Measurements from ENCODE around the gene SLIT3. TPM values are rescaled to one million over a fixed set of nuclear protein-coding genes. Genes with fewer than 3 reads are reported as not detected.

SLIT3 gene
- total RNA-seq, 2 experiments from 2014 or later, result not detected

- TF ChIP-seq CTCF (IDR thresholded peaks at IDR 0.05), result no peak
- POLR2A ChIA-PET, result no interaction called here
Measured at GRCh38 chr5:169344629-169345028, 43.7 kb upstream of the SLIT3 start.

GRCh38 chr5:169343766-169344165 is 42.8 kb upstream of the SLIT3 start:
- DNase-seq, result no peak
- intact Hi-C loops (cut with DNase I, micrococcal nuclease), result no loop called here
- no peak overlapping the region for H3K4me3 ChIP-seq (ENCODE audit: low read length)
- ChIA-PET CTCF (interaction anchor here (0.6 kb wide), 1 partner anchor 89 kb away, joined by 3 read pairs; no protein-coding TSS in a partner anchor), POLR2A (no interaction called here)
- TF ChIP-seq CTCF (IDR thresholded peaks at IDR 0.05), result no peak
- H3K27me3 Mint-ChIP-seq, result peaks cover 12% of the 10 kb centered on the region
- no peak overlapping the region for H3K27ac Mint-ChIP-seq
- H3K9me3 Mint-ChIP-seq, result no peaks in the 10 kb centered on the region
- H3K36me3 ChIP-seq (ENCODE audit: insufficient read depth, low read length), result no peaks in the 10 kb centered on the region
- no peak overlapping the region for H3K4me3 Mint-ChIP-seq
- ATAC-seq (ENCODE audit: poor library complexity), result no peak
- no peaks in the 10 kb centered on the region for H3K9me3 ChIP-seq (ENCODE audit: control insufficient read depth in 1 of 2, insufficient read depth in 1 of 2, low read length in 2 of 2)
- no peaks in the 10 kb centered on the region for H3K4me1 Mint-ChIP-seq (ENCODE audit: low read depth)
- H3K27ac ChIP-seq (ENCODE audit: low read depth in 1 of 2, low read length in 2 of 2), result no peak overlapping the region
- H3K27me3 ChIP-seq (ENCODE audit: control insufficient read depth in 1 of 2, insufficient read depth in 2 of 2, low read length in 2 of 2), result peaks cover 0 to 2% of the 10 kb centered on the region in 2 experiments
- H3K36me3 Mint-ChIP-seq (ENCODE audit: low read depth), result no peaks in the 10 kb centered on the region
- H3K4me1 ChIP-seq (ENCODE audit: insufficient read depth, low read length), result no peaks in the 10 kb centered on the region

More at GRCh38 chr5:169344629-169345028, 43.7 kb upstream of the SLIT3 start:
- peaks cover 0 to 2% of the 10 kb centered on the region in 2 experiments for H3K27me3 ChIP-seq (ENCODE audit: control insufficient read depth in 1 of 2, insufficient read depth in 2 of 2, low read length in 2 of 2)
- H3K4me1 Mint-ChIP-seq (ENCODE audit: low read depth), result no peaks in the 10 kb centered on the region
- H3K36me3 ChIP-seq (ENCODE audit: insufficient read depth, low read length), result no peaks in the 10 kb centered on the region
- peaks cover 12% of the 10 kb centered on the region for H3K27me3 Mint-ChIP-seq
- H3K4me1 ChIP-seq (ENCODE audit: insufficient read depth, low read length), result no peaks in the 10 kb centered on the region
- no peaks in the 10 kb centered on the region for H3K36me3 Mint-ChIP-seq (ENCODE audit: low read depth)
- intact Hi-C loops (cut with DNase I, micrococcal nuclease), result no loop called here
- no peak overlapping the region for H3K27ac ChIP-seq (ENCODE audit: low read depth in 1 of 2, low read length in 2 of 2)
- H3K9me3 Mint-ChIP-seq, result no peaks in the 10 kb centered on the region
- CTCF ChIA-PET, result no interaction called here
- DNase-seq (no peak), ATAC-seq (ENCODE audit: poor library complexity) (no peak)
- H3K27ac Mint-ChIP-seq, result no peak overlapping the region
- H3K4me3 ChIP-seq (ENCODE audit: low read length), result no peak overlapping the region
- no peaks in the 10 kb centered on the region for H3K9me3 ChIP-seq (ENCODE audit: control insufficient read depth in 1 of 2, insufficient read depth in 1 of 2, low read length in 2 of 2)
- H3K4me3 Mint-ChIP-seq, result no peak overlapping the region

GRCh38 chr5:169341556-169341955 is 40.6 kb upstream of the SLIT3 start:
- no peaks in the 10 kb centered on the region for H3K4me1 Mint-ChIP-seq (ENCODE audit: low read depth)
- ChIA-PET CTCF (no interaction called here), POLR2A (no interaction called here)
- intact Hi-C loops (cut with DNase I, micrococcal nuclease), result no loop called here
- no peak for TF ChIP-seq CTCF (IDR thresholded peaks at IDR 0.05)
- H3K4me3 Mint-ChIP-seq, result no peak overlapping the region
- Histone ChIP-seq H3K27ac (ENCODE audit: low read depth in 1 of 2, low read length in 2 of 2) (no peak overlapping the region), H3K4me1 (ENCODE audit: insufficient read depth, low read length) (no peaks in the 10 kb centered on the region), H3K27me3 (ENCODE audit: control insufficient read depth in 1 of 2, insufficient read depth in 2 of 2, low read length in 2 of 2) (peaks cover 0 to 2% of the 10 kb centered on the region in 2 experiments), H3K36me3 (ENCODE audit: insufficient read depth, low read length) (no peaks in the 10 kb centered on the region), H3K9me3 (ENCODE audit: control insufficient read depth in 1 of 2, insufficient read depth in 1 of 2, low read length in 2 of 2) (no peaks in the 10 kb centered on the region), H3K4me3 (ENCODE audit: low read length) (no peak overlapping the region)
- peaks cover 12% of the 10 kb centered on the region for H3K27me3 Mint-ChIP-seq
- H3K36me3 Mint-ChIP-seq (ENCODE audit: low read depth), result no peaks in the 10 kb centered on the region
- no peak for DNase-seq
- ATAC-seq (ENCODE audit: poor library complexity), result no peak
- H3K9me3 Mint-ChIP-seq, result no peaks in the 10 kb centered on the region
- no peak overlapping the region for H3K27ac Mint-ChIP-seq
